Measurements from ENCODE around the gene FCER1G.

DNA sequence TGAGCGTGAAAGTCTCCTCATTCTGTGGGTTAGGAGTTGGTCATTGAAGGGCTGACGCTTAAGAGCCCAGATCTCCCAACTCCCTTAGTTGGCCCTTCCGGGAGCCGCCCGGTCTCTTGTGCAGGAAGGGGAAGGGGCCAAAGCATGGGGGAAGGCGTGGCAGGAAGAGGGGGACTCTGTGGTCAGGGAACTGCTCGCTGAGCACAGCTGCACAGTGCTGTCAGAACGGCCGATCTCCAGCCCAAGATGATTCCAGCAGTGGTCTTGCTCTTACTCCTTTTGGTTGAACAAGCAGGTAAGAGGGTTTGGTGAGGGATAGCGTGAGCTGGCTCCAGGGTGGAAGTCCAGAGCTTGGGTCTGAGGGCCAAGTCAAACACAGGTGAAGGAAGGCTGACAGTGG, at the start of gene FCER1G:
- TF ChIP-seq SP1 (IDR thresholded peaks at IDR 0.05) (no peak), RXRA (IDR thresholded peaks at IDR 0.05) (no peak), GABPA (IDR thresholded peaks at IDR 0.05 in 1 of 2, conservative IDR thresholded peaks at IDR 0.05 in 1 of 2) (no peak), EGR1 (IDR thresholded peaks at IDR 0.05; ENCODE audit: low read depth in 2 of 2) (no peak), RAD21 (IDR thresholded peaks at IDR 0.05) (no peak), TAF1 (conservative IDR thresholded peaks at IDR 0.05) (no peak), FOXA1 (IDR thresholded peaks at IDR 0.05) (no peak), YY1 (IDR thresholded peaks at IDR 0.05) (peak; percentile 51), JUND (IDR thresholded peaks at IDR 0.05) (no peak), HNF4A (conservative IDR thresholded peaks at IDR 0.05) (no peak)
- TF ChIP-seq, protein P1, sequence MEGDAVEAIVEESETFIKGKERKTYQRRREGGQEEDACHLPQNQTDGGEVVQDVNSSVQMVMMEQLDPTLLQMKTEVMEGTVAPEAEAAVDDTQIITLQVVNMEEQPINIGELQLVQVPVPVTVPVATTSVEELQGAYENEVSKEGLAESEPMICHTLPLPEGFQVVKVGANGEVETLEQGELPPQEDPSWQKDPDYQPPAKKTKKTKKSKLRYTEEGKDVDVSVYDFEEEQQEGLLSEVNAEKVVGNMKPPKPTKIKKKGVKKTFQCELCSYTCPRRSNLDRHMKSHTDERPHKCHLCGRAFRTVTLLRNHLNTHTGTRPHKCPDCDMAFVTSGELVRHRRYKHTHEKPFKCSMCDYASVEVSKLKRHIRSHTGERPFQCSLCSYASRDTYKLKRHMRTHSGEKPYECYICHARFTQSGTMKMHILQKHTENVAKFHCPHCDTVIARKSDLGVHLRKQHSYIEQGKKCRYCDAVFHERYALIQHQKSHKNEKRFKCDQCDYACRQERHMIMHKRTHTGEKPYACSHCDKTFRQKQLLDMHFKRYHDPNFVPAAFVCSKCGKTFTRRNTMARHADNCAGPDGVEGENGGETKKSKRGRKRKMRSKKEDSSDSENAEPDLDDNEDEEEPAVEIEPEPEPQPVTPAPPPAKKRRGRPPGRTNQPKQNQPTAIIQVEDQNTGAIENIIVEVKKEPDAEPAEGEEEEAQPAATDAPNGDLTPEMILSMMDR (IDR thresholded peaks at IDR 0.05; ENCODE audit: low read depth, low read length, missing input control), result no peak
- TF ChIP-seq, protein P2, sequence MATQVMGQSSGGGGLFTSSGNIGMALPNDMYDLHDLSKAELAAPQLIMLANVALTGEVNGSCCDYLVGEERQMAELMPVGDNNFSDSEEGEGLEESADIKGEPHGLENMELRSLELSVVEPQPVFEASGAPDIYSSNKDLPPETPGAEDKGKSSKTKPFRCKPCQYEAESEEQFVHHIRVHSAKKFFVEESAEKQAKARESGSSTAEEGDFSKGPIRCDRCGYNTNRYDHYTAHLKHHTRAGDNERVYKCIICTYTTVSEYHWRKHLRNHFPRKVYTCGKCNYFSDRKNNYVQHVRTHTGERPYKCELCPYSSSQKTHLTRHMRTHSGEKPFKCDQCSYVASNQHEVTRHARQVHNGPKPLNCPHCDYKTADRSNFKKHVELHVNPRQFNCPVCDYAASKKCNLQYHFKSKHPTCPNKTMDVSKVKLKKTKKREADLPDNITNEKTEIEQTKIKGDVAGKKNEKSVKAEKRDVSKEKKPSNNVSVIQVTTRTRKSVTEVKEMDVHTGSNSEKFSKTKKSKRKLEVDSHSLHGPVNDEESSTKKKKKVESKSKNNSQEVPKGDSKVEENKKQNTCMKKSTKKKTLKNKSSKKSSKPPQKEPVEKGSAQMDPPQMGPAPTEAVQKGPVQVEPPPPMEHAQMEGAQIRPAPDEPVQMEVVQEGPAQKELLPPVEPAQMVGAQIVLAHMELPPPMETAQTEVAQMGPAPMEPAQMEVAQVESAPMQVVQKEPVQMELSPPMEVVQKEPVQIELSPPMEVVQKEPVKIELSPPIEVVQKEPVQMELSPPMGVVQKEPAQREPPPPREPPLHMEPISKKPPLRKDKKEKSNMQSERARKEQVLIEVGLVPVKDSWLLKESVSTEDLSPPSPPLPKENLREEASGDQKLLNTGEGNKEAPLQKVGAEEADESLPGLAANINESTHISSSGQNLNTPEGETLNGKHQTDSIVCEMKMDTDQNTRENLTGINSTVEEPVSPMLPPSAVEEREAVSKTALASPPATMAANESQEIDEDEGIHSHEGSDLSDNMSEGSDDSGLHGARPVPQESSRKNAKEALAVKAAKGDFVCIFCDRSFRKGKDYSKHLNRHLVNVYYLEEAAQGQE (IDR thresholded peaks at IDR 0.05), result no peak
- TF ChIP-seq, protein P3, sequence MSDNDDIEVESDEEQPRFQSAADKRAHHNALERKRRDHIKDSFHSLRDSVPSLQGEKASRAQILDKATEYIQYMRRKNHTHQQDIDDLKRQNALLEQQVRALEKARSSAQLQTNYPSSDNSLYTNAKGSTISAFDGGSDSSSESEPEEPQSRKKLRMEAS (IDR thresholded peaks at IDR 0.05), result no peak
- TF ChIP-seq, protein P4, sequence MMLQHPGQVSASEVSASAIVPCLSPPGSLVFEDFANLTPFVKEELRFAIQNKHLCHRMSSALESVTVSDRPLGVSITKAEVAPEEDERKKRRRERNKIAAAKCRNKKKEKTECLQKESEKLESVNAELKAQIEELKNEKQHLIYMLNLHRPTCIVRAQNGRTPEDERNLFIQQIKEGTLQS (IDR thresholded peaks at IDR 0.05), result no peak
